IgD-negative memory B cell (primary cell): ENCODE measurements around the gene DEFB129. TPM values are rescaled to one million over a fixed set of nuclear protein-coding genes. Genes with fewer than 3 reads are reported as not detected.
"Not testable (repeated sequence)": the region's sequence is repeated elsewhere in the genome, so short reads cannot be mapped to it uniquely, and the experiment has no call there.

Experiments used
- H3K27ac Mint-ChIP-seq, 3 donors: one replicate each; pipeline ENCODE4 v1.8.0; 2020 to 2022; ENCODE audit warnings: mild to moderate bottlenecking in 3 of 3, mixed read lengths in 3 of 3, moderate library complexity in 1 of 3
- H3K27me3 Mint-ChIP-seq: one replicate; pipeline ENCODE4 v1.8.0; 2021; ENCODE audit warnings: mixed read lengths
- H3K36me3 Mint-ChIP-seq: one replicate; pipeline ENCODE4 v1.8.0; 2020; ENCODE audit warnings: mild to moderate bottlenecking, mixed read lengths
- H3K4me1 Mint-ChIP-seq, 3 donors: one replicate each; pipeline ENCODE4 v1.8.0; 2020 to 2022; ENCODE audit warnings: mixed read lengths in 3 of 3, mild to moderate bottlenecking in 1 of 3
- H3K4me3 Mint-ChIP-seq, 4 donors: one replicate each; pipeline ENCODE4 v1.8.0; 2020 to 2022; ENCODE audit warnings: mild to moderate bottlenecking in 4 of 4, mixed read lengths in 4 of 4, moderate library complexity in 3 of 4
- H3K9me3 Mint-ChIP-seq, 3 donors: one replicate each; pipeline ENCODE4 v1.8.0; 2020 to 2021; ENCODE audit warnings: mixed read lengths in 3 of 3, mild to moderate bottlenecking in 1 of 3
- polyA plus RNA-seq: library from polyadenylated mRNA; unstranded; fragments of 300-500 nt; fragmentation: Illumina TruSeq; gene quantifications from one replicate; pipeline ENCODE4 v1.2.3, GENCODE V29; 2021

DEFB129 gene
- polyA plus RNA-seq, 1 donor from 2014 or later = not detected

DNA sequence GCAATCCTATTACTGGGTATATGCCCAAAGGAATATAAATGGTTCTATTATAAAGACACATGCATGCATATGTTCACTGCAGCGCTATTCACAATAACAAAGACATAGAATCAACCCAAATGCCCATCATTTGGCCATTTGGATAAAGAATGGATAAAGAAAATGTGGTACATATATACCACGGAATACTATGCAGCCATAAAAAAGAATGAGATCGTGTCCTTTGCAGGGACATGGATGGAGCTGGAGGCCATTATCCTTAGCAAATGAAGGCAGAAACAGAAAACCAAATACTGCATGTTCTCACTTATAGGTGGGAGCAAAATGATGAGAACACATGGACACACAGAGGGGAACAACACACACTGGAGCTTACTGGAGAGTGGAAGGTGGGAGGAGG, 1.2 kb upstream of the DEFB129 start:
- not testable (repeated sequence) for H3K27ac Mint-ChIP-seq, H3K27me3 Mint-ChIP-seq, H3K36me3 Mint-ChIP-seq, H3K4me3 Mint-ChIP-seq, H3K9me3 Mint-ChIP-seq
- H3K4me1 Mint-ChIP-seq = peaks cover 6 to 18% (median 16%) of the 10 kb centered on the region in 3 donors

DNA sequence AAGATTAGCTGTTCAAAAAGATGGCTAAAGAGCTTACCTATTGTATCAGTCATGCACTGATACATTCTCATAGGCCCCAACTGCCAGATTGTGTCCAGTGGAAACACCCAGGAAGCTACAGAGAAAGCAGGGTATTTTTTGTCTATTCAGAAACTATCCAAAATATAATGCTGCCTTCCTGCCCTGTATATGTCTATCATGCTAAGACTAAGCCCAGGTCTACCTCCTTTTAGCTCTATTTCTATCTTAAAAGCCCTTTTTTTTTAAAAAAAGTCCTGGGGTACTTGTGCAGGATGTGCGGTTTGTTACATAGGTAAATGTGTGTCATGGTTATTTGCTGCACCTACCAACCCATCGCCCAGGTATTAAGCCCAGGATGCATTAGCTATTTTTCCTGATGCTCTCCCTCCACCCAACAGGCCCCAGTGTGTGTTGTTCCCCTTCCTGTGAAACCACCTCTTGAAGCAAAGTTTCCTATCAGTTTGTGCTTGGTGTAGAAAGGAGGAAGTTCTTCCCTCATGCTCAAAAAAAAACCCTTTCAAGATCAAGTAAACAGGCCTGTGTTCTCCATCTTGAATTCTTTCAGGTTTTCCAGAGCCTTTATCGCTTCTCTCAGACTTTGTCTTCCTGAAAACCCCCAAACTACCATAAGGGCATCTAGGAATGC, 514 bp downstream of the DEFB129 start:
- Mint-ChIP-seq H3K36me3 (peaks cover 3% of the 10 kb centered on the region), H3K27me3 (no peaks in the 10 kb centered on the region), H3K4me3 (peak overlapping the region in 2 of 4 donors; percentile 49 to 61), H3K9me3 (peaks cover 0 to 2% (median 0%) of the 10 kb centered on the region in 3 donors), H3K27ac (peak overlapping the region in 2 of 3 donors; percentile 23 to 68), H3K4me1 (peaks cover 6 to 18% (median 16%) of the 10 kb centered on the region in 3 donors)

DNA sequence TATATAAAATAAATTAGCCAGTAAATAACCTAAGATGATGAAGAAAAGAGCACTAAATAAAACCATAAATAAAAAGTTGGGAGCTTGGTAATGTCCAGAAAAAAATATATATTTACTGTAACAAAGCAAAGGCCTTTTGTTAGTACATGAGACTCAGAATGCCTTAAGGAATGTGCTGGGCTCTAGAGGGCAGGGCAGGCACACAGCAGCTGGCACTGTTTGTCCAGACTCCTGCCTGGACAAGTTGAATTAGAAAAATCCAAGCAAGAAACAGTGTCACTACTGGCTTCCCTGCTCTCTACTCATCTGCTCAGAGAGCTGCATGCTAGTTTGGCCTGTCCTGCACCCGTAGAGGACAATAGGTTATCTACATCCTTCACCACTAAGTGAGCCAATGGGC, 8.8 kb downstream of the DEFB129 start:
- peaks cover 3% of the 10 kb centered on the region for H3K36me3 Mint-ChIP-seq
- H3K27me3 Mint-ChIP-seq = no peaks in the 10 kb centered on the region
- H3K4me1 Mint-ChIP-seq = peaks cover 6 to 12% (median 12%) of the 10 kb centered on the region in 3 donors
- H3K9me3 Mint-ChIP-seq = no peaks in the 10 kb centered on the region
- peak overlapping the region in 1 of 3 donors; percentile 23 for H3K27ac Mint-ChIP-seq
- H3K4me3 Mint-ChIP-seq = peak overlapping the region in 1 of 4 donors; percentile 5

DNA sequence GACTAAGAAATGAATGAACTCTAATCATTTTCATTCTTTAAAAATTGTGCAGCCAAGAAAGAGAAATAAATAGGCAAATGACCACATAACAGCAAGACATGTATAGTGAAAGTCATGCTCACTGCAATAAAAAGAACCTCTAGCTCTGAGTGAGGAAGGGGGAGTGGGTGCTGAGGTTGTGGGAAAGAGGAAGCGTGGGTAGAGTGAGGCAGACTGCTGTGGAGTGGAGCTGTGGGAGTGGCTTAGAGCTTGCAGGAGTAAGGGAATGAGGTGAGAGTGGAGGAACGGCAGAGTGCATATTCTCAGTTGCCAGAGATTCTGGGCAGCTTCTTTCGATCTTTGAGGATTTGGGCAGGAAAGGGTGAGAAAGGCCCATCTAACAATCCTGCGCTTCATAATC, 10.4 kb downstream of the DEFB129 start:
- H3K9me3 Mint-ChIP-seq = no peaks in the 10 kb centered on the region
- H3K4me3 Mint-ChIP-seq = peak overlapping the region; percentile 1 to 85 (median 74)
- H3K36me3 Mint-ChIP-seq = no peaks in the 10 kb centered on the region
- peak overlapping the region in 2 of 3 donors; percentile 64 to 92 for H3K27ac Mint-ChIP-seq
- H3K27me3 Mint-ChIP-seq = no peaks in the 10 kb centered on the region
- peaks cover 6 to 12% (median 12%) of the 10 kb centered on the region in 3 donors for H3K4me1 Mint-ChIP-seq

DNA sequence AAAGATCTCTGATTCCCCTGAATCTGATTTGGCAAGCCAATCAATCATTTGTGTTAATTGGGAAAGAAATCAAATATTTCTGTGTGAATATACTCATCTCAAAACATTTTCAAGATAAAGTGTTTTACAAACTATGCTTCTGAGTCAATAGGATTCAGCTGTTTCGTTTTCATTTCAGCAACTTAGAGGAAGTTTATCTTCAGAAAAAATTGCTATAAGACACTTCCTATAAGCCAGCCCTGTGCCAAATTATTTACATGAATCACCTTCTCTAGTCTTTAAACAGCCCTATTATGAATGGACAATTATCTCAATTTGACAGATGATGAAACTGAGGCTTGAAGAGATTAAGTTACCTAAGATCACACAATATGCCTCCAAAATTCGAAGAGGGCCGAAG, 10.9 kb downstream of the DEFB129 start:
- H3K9me3 Mint-ChIP-seq = no peaks in the 10 kb centered on the region
- peak overlapping the region; percentile 1 to 85 (median 74) for H3K4me3 Mint-ChIP-seq
- peak overlapping the region in 2 of 3 donors; percentile 48 to 92 for H3K27ac Mint-ChIP-seq
- no peaks in the 10 kb centered on the region for H3K36me3 Mint-ChIP-seq
- H3K4me1 Mint-ChIP-seq = peaks cover 6 to 12% (median 12%) of the 10 kb centered on the region in 3 donors
- no peaks in the 10 kb centered on the region for H3K27me3 Mint-ChIP-seq

GRCh38 chr20:242905-243304, 15.8 kb downstream of the DEFB129 start:
- no peaks in the 10 kb centered on the region for H3K36me3 Mint-ChIP-seq
- peaks cover 1% of the 10 kb centered on the region for H3K27me3 Mint-ChIP-seq
- H3K4me1 Mint-ChIP-seq = peaks cover 0 to 6% (median 4%) of the 10 kb centered on the region in 3 donors
- no peak overlapping the region for H3K27ac Mint-ChIP-seq
- no peak overlapping the region for H3K4me3 Mint-ChIP-seq
- peaks cover 0 to 6% (median 0%) of the 10 kb centered on the region in 3 donors for H3K9me3 Mint-ChIP-seq

DNA sequence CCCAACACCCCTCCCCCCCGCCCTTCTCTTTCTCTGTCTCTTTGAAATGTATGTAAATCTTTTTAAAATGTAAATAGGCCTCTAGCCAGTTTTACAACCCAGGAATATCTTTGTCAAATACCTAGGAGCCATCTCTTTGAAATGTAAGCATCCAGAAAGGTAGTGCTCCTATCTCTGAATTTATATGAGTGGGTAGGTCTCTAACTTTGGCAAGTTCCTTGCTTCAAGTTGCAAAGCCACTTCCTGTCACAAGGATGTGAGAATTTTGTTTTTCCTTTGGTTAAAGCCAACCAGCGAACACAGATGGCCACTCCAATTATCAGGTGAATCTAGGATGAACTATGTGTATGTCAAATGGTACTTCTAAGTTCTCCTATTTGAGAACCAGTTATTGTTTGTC, 24.3 kb downstream of the DEFB129 start:
- no peak overlapping the region for H3K4me3 Mint-ChIP-seq
- H3K9me3 Mint-ChIP-seq = peaks cover 0 to 6% (median 0%) of the 10 kb centered on the region in 3 donors
- no peaks in the 10 kb centered on the region for H3K4me1 Mint-ChIP-seq
- peaks cover 6% of the 10 kb centered on the region for H3K27me3 Mint-ChIP-seq
- no peak overlapping the region for H3K27ac Mint-ChIP-seq
- H3K36me3 Mint-ChIP-seq = no peaks in the 10 kb centered on the region

DNA sequence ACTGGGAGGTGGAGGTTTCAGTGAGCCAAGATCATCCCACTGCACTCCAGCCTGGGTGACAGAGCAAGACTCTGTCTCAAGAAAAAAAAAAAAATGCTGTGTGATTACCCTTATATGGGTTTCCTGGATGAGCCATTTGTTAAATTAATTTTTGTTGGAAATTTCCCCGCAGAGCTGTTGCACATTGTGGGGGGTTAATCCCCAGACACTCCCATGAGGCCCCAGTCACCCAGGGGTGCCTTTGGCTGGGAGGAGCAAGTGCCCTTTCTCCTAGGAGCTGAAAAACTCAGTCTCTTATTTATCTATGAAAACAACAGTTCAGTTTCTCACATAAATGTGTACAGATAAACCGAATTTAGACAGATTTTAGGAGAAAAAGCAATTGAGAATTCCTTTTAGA, 25.7 kb downstream of the DEFB129 start:
- H3K27ac Mint-ChIP-seq = no peak overlapping the region
- H3K27me3 Mint-ChIP-seq = peaks cover 6% of the 10 kb centered on the region
- H3K4me3 Mint-ChIP-seq = no peak overlapping the region
- H3K36me3 Mint-ChIP-seq = peaks cover 1% of the 10 kb centered on the region
- H3K4me1 Mint-ChIP-seq = no peaks in the 10 kb centered on the region
- H3K9me3 Mint-ChIP-seq = no peaks in the 10 kb centered on the region

DNA sequence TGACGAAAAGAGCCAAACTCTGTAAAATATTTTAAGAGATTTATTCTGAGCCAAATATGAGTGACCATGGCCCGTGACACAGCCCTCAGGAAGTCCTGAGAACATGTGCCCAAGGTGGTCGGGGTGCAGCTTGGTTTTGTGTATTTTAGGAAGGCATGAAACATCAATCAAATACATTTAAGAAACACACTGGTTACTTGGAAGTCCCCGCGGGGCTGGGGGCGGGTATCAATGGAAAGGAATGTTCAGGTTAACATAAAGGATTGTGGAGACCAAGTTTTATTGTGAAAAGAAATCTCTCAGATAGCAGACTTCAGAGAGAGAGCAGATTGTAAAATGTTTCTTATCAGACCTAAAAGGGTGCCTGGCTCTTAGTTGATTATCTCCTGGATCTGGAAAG, 26.4 kb downstream of the DEFB129 start:
- H3K4me1 Mint-ChIP-seq, H3K4me3 Mint-ChIP-seq, H3K9me3 Mint-ChIP-seq, H3K27me3 Mint-ChIP-seq, H3K36me3 Mint-ChIP-seq: not testable (repeated sequence)
- peak overlapping the region in 1 of 3 donors; percentile 22 for H3K27ac Mint-ChIP-seq

DNA sequence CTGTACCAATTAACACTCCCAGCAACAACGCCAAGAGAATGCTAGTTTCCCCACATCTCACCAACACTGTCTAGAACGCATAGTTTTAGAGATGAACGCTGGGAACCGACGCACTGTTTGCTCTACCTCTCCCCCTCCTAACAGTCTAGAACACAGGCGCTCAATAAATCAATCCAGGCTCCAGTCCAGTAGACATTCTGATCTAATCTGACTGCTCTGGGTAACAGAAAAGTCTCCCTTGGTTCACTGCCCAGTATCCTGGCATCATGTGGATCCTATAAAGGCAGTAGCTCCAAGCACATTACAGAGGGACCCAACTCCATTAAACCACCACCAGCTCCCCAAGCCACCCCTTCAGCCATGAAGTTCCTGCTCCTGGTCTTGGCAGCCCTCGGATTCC, 30.4 kb downstream of the DEFB129 start, which contains the start of gene DEFB132:
TSS of gene DEFB132 (plus strand) at position 306 of the 400 bp plus-strand sequence. CDS start at position 361, 55 bp downstream.
- H3K36me3 Mint-ChIP-seq = peaks cover 1% of the 10 kb centered on the region
- no peak within 1 kb of the TSS for H3K4me3 Mint-ChIP-seq
- H3K4me1 Mint-ChIP-seq = peaks cover 0 to 3% (median 0%) of the 10 kb centered on the region in 3 donors
- H3K27me3 Mint-ChIP-seq = peaks cover 4% of the 10 kb centered on the region
- H3K9me3 Mint-ChIP-seq = no peaks in the 10 kb centered on the region
- H3K27ac Mint-ChIP-seq = no peak within 1 kb of the TSS

DNA sequence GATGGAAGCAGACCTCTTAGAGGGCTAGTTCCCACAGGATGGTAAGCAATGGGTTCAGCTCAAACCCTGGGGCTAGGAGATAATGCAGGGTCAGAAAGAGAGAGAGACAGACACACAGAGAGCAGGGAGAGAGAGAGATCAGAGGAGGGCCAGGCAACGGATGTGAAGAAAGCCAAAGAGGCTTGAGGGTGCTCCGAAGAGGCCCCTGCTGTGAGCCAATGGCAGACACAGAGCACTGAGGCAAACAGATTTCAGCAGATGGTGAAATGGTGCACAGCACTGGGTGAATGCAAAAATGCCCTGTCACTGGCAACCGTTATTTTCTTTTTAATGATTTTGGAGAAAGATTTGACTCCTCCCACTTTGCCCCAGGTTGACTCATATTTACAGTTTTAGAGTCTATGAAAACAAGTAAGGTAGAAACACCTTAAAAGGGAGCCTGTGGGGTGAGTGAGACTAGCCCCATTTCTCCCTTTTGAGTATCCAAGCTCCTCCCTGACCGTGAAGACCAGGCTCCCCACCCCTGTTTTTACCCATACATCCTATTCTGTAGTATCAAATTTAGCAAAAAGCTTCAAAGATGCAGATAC, 31.3 kb downstream of the DEFB129 start:
- Mint-ChIP-seq H3K4me3 (no peak overlapping the region), H3K27ac (no peak overlapping the region)

DNA sequence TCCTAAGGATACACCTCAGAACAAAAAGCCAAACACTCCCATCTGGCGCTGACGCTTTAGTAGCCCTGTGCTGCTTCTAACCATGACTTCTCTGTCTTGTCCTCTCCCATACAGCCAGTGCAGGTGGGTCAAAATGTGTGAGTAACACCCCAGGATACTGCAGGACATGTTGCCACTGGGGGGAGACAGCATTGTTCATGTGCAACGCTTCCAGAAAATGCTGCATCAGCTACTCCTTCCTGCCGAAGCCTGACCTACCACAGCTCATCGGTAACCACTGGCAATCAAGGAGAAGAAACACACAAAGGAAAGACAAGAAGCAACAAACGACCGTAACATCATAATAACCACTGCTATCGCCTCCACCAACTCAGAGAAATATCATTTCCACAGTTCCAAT, 31.9 kb downstream of the DEFB129 start:
- Mint-ChIP-seq H3K27me3 (peaks cover 4% of the 10 kb centered on the region), H3K4me1 (peaks cover 0 to 3% (median 0%) of the 10 kb centered on the region in 3 donors), H3K9me3 (no peaks in the 10 kb centered on the region), H3K27ac (no peak overlapping the region), H3K4me3 (no peak overlapping the region), H3K36me3 (peaks cover 1% of the 10 kb centered on the region)

More for the DNA sequence above, 31.3 kb downstream of the DEFB129 start:
- H3K9me3 Mint-ChIP-seq = no peaks in the 10 kb centered on the region
- H3K4me1 Mint-ChIP-seq = peaks cover 0 to 3% (median 0%) of the 10 kb centered on the region in 3 donors
- H3K36me3 Mint-ChIP-seq = peaks cover 1% of the 10 kb centered on the region
- peaks cover 4% of the 10 kb centered on the region for H3K27me3 Mint-ChIP-seq

- Mint-ChIP-seq H3K4me1 (peaks cover 0 to 3% (median 0%) of the 10 kb centered on the region in 3 donors), H3K4me3 (no peak overlapping the region), H3K9me3 (no peaks in the 10 kb centered on the region), H3K27me3 (no peaks in the 10 kb centered on the region), H3K27ac (no peak overlapping the region), H3K36me3 (peaks cover 1% of the 10 kb centered on the region)
Measured at GRCh38 chr20:259981-260380, 32.9 kb downstream of the DEFB129 start.

GRCh38 chr20:263701-264100, 36.6 kb downstream of the DEFB129 start:
- Mint-ChIP-seq H3K27me3 (no peaks in the 10 kb centered on the region), H3K4me1 (peaks cover 3 to 10% (median 8%) of the 10 kb centered on the region in 3 donors), H3K36me3 (no peaks in the 10 kb centered on the region), H3K9me3 (no peaks in the 10 kb centered on the region), H3K27ac (no peak overlapping the region), H3K4me3 (no peak overlapping the region)

- no peaks in the 10 kb centered on the region for H3K9me3 Mint-ChIP-seq
- H3K36me3 Mint-ChIP-seq = no peaks in the 10 kb centered on the region
- peaks cover 3 to 8% (median 7%) of the 10 kb centered on the region in 3 donors for H3K4me1 Mint-ChIP-seq
- no peaks in the 10 kb centered on the region for H3K27me3 Mint-ChIP-seq
- peak overlapping the region in 2 of 3 donors; percentile 39 to 90 for H3K27ac Mint-ChIP-seq
- H3K4me3 Mint-ChIP-seq = peak overlapping the region; percentile 57 to 92 (median 86)
Measured at GRCh38 chr20:266596-267562, 39.8 kb downstream of the DEFB129 start.
